ENCODE measurements around the gene HIPK1.

The HIPK1 gene

DNA sequence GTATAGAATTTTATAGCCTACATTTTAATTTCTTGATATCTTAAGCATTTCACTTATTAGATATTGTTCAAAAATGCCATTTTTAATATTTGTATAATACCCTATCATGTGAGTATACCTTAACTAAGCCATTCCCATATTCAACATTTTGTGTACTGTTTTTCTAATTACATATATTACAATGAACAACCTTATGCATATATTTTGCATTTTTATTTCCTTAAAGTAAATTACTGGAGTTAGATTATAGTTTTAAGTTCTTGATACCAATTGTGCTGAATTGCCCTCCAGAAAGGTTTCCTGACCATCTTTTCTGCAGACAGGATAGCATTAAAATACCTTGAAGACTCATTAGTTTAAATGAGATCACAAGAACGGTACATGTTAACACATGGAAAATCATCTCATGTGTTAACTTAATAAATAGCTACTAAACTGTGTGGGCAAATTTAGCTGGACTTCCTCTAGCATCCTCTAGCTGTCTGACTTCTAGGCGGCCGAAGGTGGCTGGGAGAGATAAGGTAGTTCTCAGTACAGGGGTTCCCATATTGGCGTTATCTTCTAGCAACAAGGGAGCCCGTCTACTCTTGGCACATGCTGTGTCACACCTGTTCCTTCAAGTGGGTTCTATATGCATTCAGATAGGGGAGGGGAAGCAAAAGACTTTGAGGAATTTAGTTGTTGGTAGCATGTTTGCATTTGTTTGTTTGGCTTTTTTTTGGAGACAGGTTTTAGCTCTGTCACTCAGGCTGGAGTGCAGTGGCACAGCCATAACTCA lies 15.0 kb upstream of the HIPK1 start:
- no peak for DNase-seq

DNA sequence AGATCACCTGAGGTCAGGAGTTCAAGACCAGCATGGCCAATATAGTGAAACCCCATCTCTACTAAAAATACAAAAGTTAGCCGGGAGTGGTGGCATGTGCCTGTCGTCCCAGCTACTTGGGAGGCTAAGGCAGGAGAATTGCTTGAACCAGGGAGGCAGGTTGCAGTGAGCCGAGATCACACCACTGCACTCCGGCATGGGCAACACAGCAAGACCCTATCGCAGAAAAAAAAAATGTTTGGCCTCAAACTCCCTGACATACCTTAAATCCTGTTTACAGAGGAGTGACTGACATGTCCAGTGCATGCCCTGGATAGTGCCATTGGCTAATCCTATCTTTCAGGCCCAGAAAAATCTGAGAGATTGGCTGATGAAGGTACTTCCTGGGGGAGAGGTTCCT lies 12.2 kb upstream of the HIPK1 start:
- no peak for DNase-seq

- peak; percentile 60 for DNase-seq
These were observed 11.6 kb upstream of the HIPK1 start for GRCh38 chr1:113917400-113918082.

- DNase-seq = no peak
These were observed 10.9 kb upstream of the HIPK1 start for GRCh38 chr1:113918243-113918642.

GRCh38 chr1:113922957-113923356 lies 6.2 kb upstream of the HIPK1 start:
- DNase-seq = no peak

DNA sequence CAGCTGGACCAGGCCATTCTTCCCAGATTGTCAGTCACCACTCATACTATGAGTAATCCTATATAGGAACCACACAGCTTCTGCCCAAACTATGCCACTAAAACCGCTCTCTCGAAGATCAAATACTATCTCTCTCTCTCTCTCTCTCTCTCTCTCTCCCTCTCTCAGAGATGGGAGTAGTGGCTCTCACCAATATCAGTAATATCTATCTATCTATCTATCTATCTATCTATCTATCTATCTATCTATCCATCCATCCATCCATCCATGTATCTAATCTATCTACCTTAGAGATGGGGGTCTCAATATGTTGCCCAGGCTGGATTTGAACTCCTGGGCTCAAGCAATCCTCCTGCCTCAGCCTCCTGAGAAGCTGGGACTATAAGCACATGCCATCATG lies 4.7 kb upstream of the HIPK1 start:
- DNase-seq = no peak

DNA sequence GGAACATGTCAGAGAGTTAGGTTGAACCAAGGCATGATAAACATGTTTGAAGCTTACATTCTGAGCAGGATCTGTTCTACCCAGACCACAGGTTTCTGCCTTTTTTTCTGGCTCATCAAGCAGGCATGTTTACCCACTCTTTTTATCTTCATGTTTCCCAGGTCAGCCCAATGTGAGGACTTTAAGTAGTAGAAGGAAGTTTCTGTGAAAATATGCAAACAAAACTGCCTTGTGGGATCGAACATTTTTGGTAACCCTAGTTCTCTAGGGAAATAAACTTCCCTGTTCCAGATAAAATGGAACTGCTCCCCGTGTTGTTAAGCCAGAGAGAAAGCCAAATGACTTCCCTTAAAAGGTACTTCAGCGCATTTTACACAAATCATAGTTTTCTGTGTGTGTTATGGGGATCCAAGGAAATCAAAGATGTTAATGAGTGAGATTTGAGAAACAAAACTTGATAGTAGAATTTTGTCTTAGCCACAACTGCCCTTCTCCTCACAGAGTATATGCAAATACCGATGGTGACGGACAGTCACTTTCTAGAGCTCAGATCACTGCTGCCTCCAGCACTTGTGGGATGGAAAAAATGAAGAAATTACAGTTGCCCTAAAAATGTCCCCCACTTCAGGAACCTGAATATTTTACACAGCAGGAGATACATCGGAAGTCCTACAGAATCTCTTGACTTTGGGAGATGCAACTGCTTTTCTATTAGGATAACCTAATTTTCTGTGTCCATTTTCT lies 765 bp upstream of the HIPK1 start:
- DNase-seq = no peak

DNA sequence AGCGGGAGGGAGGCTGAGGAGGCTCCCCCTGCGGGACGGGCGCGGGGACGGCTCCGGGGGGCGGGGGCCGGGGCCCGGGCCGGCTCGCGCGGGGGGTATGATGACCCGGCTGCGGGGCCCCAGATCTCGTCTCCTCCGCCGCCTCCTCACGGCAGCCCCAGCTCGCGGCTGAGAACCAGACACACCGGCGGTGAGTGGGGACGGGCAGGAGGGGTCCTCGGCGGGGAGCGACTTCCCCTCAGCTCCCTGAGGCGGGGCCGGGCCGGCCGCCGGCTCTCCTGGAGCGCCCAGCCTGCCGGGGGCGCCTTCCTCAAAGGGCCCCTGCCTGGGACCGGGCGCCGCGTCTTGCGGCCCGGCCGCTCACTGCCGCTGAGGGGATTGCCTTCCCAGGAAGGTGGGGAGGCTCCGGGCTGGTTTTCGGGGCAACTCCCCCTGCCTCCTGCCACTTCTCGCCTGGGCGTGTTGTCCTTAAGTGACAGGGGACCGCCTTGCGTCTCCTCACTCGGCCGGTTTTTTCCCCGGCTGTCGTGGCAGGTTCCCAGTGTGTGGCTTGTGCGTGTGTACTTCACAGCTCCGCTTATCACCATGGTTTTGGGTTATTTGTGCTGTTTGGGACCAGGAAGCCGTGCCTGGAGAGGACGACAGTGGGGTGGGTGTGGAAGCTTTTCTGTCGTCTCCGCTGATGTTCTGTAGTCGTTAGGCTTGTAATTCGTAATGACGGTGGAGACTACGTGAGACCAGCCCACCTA lies 800 bp downstream of the HIPK1 start:
- DNase-seq = no peak

DNA sequence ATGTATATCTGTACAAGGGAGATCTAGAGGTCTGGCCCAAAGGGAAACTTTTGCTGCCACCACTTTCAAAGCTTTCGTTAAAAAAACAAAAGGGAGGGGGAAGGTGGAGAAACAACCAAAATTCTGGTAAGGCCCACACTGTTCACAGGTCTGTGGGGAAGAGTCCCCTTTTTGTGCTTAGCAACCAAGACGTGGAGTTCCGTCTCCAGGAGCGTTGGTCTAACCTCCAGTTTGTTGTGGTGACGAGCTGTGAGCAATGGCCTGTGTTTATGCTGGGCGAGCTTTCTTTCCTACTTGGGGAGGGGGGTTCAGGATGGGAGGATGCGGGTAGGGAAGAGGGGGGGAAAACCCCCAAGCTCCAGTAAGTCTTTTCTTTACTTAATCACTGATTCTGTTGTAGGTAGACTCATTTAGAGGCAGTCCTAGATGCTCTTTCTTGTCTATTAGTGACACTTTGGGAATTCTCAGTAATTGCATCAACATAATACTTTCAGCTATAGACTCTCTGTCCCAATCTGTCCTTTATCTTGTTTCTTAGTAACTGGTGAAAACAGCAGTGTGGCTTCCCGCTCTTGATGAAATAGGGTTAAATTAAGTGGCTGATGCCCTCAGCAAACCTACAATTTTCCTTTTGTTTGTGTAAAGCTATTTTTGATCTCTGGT lies 1.5 kb downstream of the HIPK1 start:
- DNase-seq = no peak

DNA sequence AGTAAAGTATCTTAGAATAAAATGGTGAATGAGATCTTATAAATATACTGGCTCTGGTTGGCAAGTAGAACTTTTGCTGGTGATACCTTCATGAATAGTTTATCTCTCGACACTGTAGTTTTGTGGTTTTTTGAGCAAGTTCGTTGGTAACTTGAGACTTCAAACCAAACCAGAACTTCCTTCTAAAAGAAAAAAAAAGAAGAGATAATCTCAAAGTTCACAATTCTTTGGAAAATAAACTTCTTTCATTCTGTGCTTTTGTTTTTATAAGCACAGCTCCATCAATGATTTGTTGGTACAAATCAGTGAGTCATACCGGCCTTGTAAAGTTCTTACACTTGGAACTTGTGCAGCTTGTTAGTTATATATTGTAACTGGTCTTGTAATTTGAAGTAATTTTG lies 2.3 kb downstream of the HIPK1 start:
- no peak for DNase-seq

- no peak for DNase-seq
These were observed 4.9 kb downstream of the HIPK1 start for GRCh38 chr1:113934006-113934405.

DNA sequence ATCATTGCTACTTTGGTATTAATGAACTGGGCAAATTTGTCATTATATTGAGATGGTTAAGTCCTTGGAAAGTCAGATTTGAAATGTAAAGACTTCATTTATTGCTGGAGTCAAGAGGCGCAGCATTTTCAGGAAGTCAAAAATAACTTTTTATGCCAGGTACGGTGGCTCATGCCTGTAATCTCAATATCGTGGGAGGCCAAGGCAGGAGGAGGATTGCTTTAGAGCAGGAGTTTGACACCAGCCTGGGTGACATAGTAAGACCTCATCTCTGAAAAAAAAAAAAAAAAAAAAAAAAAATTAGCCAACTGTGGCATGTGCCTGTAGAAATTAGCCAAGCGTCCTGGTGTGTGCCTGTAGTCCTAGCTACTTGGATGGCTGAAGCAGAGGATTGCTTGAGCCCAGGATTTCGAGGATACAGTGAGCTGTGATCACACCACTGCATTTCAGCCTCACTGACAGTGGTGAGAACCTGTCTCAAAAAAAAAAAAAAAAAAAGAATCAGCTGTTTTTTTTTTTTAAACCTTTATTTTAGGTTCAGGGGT lies 5.5 kb downstream of the HIPK1 start:
- DNase-seq = no peak

- DNase-seq = no peak
These were observed 6.1 kb downstream of the HIPK1 start for GRCh38 chr1:113935176-113935575.

GRCh38 chr1:113935970-113936369 lies 6.8 kb downstream of the HIPK1 start:
- DNase-seq = no peak

GRCh38 chr1:113937146-113937545 lies 8.0 kb downstream of the HIPK1 start:
- DNase-seq = no peak

DNA sequence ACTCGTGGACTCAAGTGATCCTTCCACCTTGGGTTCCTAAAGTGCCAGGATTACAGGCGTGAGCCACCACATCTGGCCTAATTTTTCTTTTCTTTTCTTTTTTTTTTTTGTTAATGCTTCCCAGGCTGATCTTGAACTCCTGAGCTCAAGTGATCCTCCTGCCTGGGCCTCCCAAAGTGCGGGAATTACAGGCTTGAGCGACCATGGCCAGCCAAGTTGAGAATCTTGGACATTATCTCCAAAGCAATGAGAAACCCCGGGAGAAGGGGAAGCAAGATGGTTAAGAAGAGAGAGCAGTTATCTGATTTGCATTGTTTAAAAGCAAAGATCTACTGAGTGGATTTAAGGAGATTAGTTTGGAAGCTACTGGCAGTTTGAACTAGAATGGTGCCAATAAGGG lies 9.1 kb downstream of the HIPK1 start:
- no peak for DNase-seq

GRCh38 chr1:113940365-113941244 lies 11.5 kb downstream of the HIPK1 start:
- no peak for DNase-seq

GRCh38 chr1:113941245-113941559 lies 12.1 kb downstream of the HIPK1 start:
- no peak for DNase-seq

DNA sequence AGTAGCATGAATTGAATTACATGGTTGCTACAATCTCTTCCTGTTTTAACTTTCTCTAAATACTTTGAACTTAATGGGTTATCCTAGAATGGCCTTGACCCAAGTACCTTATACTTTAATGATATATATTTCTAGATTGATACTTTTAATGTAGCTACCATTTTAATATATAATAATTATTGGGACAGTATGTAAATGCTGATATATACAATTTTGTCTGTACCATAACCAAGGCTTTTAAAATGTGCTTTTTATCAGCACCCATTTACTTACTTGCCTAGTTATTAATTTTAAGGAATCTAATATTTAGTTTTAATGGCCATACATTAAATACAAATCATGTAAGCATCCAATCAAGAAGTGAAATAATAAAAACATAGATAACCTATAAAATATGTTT lies 13.4 kb downstream of the HIPK1 start:
- DNase-seq = no peak

GRCh38 chr1:113943028-113943811 lies 14.1 kb downstream of the HIPK1 start:
- DNase-seq = no peak

DNA sequence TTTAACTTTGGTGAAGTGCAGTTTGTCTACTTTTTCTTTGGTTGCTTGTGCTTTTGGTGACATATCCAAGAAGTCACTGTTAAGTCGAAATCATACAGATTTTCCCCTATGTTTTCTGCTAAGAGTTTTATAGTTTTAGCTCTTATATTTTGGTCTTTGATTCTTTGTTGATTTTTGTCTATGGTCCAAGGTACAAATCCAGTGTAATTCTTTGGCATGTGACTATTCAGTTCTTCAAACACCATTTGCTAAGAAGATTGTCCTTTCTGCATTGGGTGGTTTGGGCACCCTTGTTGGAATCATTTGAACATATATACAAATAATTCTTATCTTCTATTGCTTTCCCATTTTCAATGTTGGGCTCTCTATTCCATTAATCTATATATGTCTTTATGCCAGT lies 16.2 kb downstream of the HIPK1 start:
- DNase-seq = no peak

Measured in NCI-H226 (cell line).